Amygdala (tissue), 56 donors: ENCODE results near the gene CD300LB.
"Not testable (repeated sequence)": the region's sequence is repeated elsewhere in the genome, so short reads cannot be mapped to it uniquely, and the experiment has no call there.

Experiments used
- DNase-seq, 56 donors: peaks; one replicate each; lab custom pipeline; 2025; lab: John Stamatoyannopoulos, UW

CD300LB gene

GRCh38 chr17:74503949-74504348 lies 27.3 kb downstream of the CD300LB start:
- DNase-seq: not testable (repeated sequence)

- no peak for DNase-seq
Measured at GRCh38 chr17:74502861-74503260, 28.4 kb downstream of the CD300LB start.

DNA sequence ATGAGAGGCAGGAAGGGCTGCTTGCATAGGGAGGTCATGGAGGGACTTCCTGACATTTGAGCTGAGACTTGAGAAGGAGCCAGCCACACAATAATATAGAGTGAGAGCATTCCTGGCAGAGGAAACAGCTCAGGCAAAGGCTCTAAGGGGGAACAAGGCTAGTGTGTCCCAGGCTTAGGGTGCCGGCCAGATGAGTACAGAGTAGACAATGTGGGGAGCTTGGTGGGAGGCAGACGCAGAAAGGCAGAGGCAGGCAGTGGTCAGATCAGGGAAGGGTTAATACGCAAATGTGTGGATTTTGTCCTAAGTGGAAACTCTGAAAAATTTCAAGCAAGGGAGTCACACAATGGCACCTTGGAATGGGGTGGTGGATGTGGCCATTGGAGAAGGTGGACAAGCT lies 31.3 kb downstream of the CD300LB start:
- no peak for DNase-seq

- no peak for DNase-seq
Measured at GRCh38 chr17:74497471-74497870, 33.8 kb downstream of the CD300LB start.

GRCh38 chr17:74493331-74493833 lies 37.9 kb downstream of the CD300LB start:
- DNase-seq: peak in 47 of 56 donors; percentile 1 to 86 (median 40)

GRCh38 chr17:74491626-74492025 lies 39.6 kb downstream of the CD300LB start:
- no peak for DNase-seq

- no peak for DNase-seq
Measured at GRCh38 chr17:74490716-74491115, 40.6 kb downstream of the CD300LB start.

GRCh38 chr17:74488276-74488675 lies 43.0 kb downstream of the CD300LB start:
- DNase-seq: not testable (repeated sequence)

- DNase-seq: no peak
Measured at GRCh38 chr17:74485841-74486240, 45.4 kb downstream of the CD300LB start.

DNA sequence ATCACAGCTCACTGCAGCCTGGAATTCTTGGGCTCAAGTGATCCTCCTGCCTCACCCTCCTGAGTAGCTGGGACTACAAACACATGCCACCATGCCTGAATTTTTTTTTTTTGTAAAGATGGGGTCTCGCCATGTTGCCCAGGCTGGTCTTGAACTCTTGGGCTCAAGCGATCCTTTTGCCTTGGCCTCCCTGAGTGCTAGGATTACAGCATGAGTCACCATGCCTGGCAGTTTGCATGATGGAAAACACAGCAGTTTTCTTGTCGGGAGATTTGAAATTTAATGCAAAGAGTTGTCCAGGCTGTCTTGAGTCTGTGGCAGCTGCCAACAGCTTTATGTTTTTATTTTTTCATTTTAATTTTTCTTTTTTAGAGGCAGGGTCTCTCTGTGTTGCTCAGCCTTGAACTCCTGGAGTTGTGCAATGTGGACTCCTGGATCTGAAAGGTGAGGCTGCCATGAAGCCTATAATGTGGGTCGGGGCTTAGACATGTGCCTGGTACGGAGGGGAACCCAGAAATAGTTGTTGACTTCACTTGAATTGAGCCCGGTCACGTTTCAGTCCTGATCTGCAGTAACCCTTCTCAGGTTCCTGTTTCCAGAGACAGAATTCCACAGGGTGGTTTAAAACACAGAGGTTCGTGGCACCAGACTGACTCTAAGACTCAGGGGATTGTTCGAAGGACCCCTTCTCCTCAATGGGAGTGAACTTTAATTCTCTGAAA lies 46.1 kb downstream of the CD300LB start:
- no peak for DNase-seq

GRCh38 chr17:74484066-74484465 lies 47.2 kb downstream of the CD300LB start:
- DNase-seq: no peak

- no peak for DNase-seq
Measured at GRCh38 chr17:74481621-74482020, 49.7 kb downstream of the CD300LB start.

GRCh38 chr17:74480290-74480689 lies 51.0 kb downstream of the CD300LB start:
- no peak for DNase-seq

- DNase-seq: peak in 5 of 56 donors; percentile 5 to 49 (median 11)
Measured at GRCh38 chr17:74478420-74479100, 52.7 kb downstream of the CD300LB start.

DNA sequence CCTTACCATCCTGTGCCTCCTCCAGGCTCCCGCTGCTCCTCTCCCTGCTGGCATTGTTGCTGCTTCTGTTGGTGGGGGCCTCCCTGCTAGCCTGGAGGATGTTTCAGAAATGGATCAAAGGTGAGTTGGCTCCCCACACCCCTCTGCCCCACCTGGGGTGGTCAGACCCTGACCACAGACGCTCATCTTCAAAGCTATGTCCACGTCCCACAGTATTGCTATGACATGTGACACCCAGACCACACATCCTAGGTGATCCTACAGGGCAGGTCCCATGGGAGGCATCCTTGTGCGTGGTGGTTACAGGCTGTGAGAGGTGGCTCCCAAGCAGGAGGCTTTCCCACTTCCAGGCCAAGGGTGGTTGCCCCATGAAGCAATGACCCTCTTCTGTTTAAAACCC lies 53.9 kb downstream of the CD300LB start:
- no peak for DNase-seq

DNA sequence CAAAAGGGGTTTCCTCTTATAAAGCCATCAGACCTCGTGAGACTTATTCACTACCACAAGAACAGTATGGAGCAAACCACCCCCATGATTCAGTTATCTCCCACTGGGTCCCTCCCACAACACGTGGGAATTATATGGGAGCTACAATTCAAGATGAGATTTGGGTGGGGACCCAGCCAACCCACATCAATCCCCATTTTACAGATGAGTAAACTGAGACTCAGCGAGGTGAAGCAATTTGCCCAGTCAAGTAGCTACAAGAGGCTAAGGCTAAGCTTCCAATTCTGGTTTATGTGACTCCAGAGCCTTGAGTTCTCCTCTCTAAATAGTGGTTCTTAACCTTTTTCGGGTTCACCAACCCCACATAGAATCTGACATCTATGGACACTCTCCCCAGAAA lies 56.1 kb downstream of the CD300LB start:
- DNase-seq: no peak

GRCh38 chr17:74474043-74474792 lies 57.1 kb downstream of the CD300LB start:
- no peak for DNase-seq

GRCh38 chr17:74473294-74473693 lies 58.0 kb downstream of the CD300LB start:
- DNase-seq: no peak

DNA sequence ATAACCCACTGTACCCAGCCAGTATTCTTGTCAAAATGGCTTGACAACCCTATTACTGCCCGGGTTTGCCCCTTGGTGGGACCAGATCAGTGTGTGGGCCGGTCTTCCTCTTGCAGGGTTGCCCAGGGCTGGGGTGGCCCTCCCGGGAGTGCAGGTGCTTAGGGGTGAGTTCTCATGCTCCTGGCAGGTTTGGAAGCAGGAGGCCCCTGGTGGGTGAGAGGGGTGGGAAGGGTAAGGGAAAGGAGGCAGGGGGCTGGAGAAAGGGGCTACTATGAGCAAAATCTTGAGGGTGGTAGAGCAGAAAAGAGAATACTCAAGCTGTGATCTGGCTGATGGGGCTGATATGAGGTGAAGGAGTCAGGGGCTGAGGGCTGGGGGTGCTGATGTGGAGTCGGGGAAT lies 58.4 kb downstream of the CD300LB start:
- DNase-seq: no peak

DNA sequence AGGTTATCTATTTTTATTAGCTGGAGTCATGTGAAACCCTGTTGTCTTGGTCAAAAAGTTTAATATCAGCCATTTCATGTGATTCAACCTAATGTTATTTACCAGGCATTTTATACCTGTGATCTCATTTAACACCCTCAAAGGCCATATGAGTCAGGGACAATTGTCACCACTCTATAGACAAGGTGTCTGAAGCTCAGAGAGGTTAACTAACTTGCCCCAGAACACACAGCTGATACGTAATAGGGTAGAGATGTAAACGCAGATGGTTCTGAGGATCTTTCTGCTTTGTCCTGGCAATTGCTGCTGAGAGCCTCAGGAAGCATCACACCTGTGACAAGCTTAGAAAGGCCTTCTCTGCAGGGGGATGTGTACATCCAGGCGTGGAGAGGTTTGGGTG lies 59.9 kb downstream of the CD300LB start:
- no peak for DNase-seq
